Limb (tissue), 2 donors: ENCODE data around the gene ARSG.
"Not testable (repeated sequence)": the region's sequence is repeated elsewhere in the genome, so short reads cannot be mapped to it uniquely, and the experiment has no call there.

ENCODE experiments used
- DNase-seq, 2 donors: peaks; one replicate each; pipeline ENCODE4 v3.0.0-alpha.2; 2016; ENCODE audit errors: extremely low spot score in 2 of 2

The ARSG gene

GRCh38 chr17:68394608-68395331, 103.5 kb downstream of the ARSG start:
- no peak for DNase-seq

- no peak for DNase-seq
Measured at GRCh38 chr17:68396226-68397107, 105.2 kb downstream of the ARSG start.

GRCh38 chr17:68397108-68397536, 105.8 kb downstream of the ARSG start:
- DNase-seq = no peak

- peak in 1 of 2 donors; percentile 49 for DNase-seq
Measured at GRCh38 chr17:68398691-68399637, 107.7 kb downstream of the ARSG start.

GRCh38 chr17:68399638-68400403, 108.5 kb downstream of the ARSG start:
- DNase-seq = peak in 1 of 2 donors; percentile 55

- DNase-seq = no peak
Measured at GRCh38 chr17:68400404-68400735, 109.1 kb downstream of the ARSG start.

- DNase-seq = no peak
Measured at GRCh38 chr17:68401288-68401687, 110.0 kb downstream of the ARSG start.

- DNase-seq = no peak
Measured at GRCh38 chr17:68403122-68403521, 111.8 kb downstream of the ARSG start.

GRCh38 chr17:68403837-68404236, 112.5 kb downstream of the ARSG start:
- not testable (repeated sequence) for DNase-seq

- not testable (repeated sequence) for DNase-seq
Measured at GRCh38 chr17:68407656-68408055, 116.4 kb downstream of the ARSG start.

- DNase-seq = not testable (repeated sequence)
Measured at GRCh38 chr17:68413597-68414560, 122.6 kb downstream of the ARSG start.

- not testable (repeated sequence) for DNase-seq
Measured at GRCh38 chr17:68414901-68415300, 123.6 kb downstream of the ARSG start.

- DNase-seq = no peak
Measured at GRCh38 chr17:68417317-68417716, 126.0 kb downstream of the ARSG start.

- DNase-seq = no peak
Measured at GRCh38 chr17:68418876-68419275, 127.6 kb downstream of the ARSG start.

- DNase-seq = no peak
Measured at GRCh38 chr17:68420065-68420464, 128.8 kb downstream of the ARSG start.

GRCh38 chr17:68421486-68421885, 130.2 kb downstream of the ARSG start:
- DNase-seq = no peak

GRCh38 chr17:68422821-68423220, 131.5 kb downstream of the ARSG start:
- no peak for DNase-seq

GRCh38 chr17:68423251-68423650, 132.0 kb downstream of the ARSG start:
- DNase-seq = no peak

GRCh38 chr17:68424203-68424602, 132.9 kb downstream of the ARSG start:
- DNase-seq = no peak

GRCh38 chr17:68424861-68425260, 133.6 kb downstream of the ARSG start:
- no peak for DNase-seq
